ENCODE data around the gene SCD5.

DNA sequence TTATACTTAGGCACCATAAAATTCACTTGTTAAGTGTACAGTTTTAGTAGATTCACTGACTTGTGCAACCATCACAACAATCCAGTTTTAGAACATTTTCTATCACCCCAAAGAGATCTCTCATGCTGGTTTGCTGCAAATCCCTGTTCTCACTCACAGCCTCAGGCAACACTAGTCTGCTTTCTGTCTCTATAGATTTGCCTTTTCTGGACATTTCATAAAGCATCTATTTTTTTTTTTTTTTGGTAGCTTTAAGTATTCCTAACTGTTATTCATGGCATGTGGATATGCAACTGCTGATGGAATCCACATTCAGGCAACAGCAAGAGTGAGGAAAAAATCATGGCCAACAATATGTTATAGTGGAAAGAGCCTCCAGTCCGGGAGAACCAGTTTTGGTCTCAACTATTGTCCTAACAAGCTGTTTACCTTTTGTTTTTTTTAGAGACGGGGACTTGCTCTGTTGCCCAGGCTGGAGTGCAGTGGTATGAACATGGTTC is 209.8 kb downstream of the SCD5 start:
- TF ChIP-seq, protein P1, sequence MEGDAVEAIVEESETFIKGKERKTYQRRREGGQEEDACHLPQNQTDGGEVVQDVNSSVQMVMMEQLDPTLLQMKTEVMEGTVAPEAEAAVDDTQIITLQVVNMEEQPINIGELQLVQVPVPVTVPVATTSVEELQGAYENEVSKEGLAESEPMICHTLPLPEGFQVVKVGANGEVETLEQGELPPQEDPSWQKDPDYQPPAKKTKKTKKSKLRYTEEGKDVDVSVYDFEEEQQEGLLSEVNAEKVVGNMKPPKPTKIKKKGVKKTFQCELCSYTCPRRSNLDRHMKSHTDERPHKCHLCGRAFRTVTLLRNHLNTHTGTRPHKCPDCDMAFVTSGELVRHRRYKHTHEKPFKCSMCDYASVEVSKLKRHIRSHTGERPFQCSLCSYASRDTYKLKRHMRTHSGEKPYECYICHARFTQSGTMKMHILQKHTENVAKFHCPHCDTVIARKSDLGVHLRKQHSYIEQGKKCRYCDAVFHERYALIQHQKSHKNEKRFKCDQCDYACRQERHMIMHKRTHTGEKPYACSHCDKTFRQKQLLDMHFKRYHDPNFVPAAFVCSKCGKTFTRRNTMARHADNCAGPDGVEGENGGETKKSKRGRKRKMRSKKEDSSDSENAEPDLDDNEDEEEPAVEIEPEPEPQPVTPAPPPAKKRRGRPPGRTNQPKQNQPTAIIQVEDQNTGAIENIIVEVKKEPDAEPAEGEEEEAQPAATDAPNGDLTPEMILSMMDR (conservative IDR thresholded peaks at IDR 0.05; ENCODE audit: low read depth, low read length), result no peak
- no peak for TF ChIP-seq MXI1 (IDR thresholded peaks at IDR 0.05; ENCODE audit: borderline replicate concordance, low read depth, low read length)
- no peak for TF ChIP-seq RAD21 (IDR thresholded peaks at IDR 0.05; ENCODE audit: low read length)
- no peak for TF ChIP-seq POLR2A (IDR thresholded peaks at IDR 0.05; ENCODE audit: low read depth, low read length)
- TF ChIP-seq, protein P2, sequence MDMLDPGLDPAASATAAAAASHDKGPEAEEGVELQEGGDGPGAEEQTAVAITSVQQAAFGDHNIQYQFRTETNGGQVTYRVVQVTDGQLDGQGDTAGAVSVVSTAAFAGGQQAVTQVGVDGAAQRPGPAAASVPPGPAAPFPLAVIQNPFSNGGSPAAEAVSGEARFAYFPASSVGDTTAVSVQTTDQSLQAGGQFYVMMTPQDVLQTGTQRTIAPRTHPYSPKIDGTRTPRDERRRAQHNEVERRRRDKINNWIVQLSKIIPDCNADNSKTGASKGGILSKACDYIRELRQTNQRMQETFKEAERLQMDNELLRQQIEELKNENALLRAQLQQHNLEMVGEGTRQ (IDR thresholded peaks at IDR 0.05; ENCODE audit: low read depth, low read length), result no peak
- no peak for TF ChIP-seq BHLHE40 (IDR thresholded peaks at IDR 0.05; ENCODE audit: low read depth, low read length)
- TF ChIP-seq CEBPB (IDR thresholded peaks at IDR 0.05; ENCODE audit: low read depth, low read length), result no peak

Measured in IMR-90 (cell line).